ENCODE measurements around the gene ATP6V0A4.

ATP6V0A4 gene

DNA sequence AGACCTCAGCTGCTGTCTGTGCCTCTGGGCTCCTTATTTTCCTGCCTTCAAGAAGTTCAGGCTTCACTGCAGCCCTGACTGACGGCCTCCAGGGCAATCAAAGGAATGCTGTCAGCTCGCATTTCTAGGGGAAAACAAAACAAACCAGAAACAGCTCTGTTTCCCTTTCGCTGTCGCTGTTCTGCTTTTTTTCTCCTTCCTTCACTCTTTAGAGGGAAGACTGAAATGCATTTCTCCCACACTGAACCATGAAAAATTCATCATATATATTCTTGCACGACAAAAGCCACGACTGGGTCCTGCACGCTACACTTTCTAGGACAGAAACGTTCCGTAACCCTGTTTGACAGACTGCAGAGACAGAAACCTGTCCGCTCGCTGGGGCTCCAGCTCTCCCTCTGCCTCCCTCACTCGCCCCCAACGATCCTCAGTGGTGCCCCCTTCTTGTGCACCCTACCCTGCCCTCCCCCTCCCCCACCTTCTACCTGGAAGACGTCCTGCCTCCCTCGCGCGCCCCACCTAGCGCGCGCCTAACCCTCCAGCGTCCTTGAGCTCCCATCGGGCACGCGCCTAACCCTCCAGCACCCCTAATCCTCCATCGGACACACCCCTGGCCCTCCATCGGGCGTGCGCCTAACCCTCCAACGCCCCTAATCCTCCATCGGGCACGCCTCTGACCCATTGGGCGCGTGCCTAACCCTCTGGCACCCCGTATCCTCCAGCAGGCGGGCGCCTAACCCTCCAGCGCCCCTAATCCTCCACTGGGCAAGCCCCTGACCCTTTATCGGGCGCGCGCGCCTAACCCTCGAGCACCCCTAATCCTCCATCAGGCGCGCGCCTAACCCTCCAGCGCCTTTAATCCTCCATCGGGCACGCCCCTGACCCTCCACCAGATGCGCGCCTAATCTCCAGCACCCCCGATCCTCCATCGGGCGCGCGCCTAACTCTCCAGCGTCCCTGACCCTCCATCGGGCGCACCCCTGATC, 134.0 kb downstream of the ATP6V0A4 start:
- H3K36me3 ChIP-seq (ENCODE audit: control insufficient read depth, insufficient read depth, low read length) = no peaks in the 10 kb centered on the region
- no peaks in the 10 kb centered on the region for H3K4me1 ChIP-seq (ENCODE audit: control insufficient read depth, low read depth, low read length)
- H3K4ac ChIP-seq (ENCODE audit: low read depth, low read length) = no peak overlapping the region
- no peak overlapping the region for H2AK5ac ChIP-seq (ENCODE audit: low read length)
- H3K4me2 ChIP-seq (ENCODE audit: low read length) = peak overlapping the region; percentile 42
- no peak overlapping the region for H4K8ac ChIP-seq (ENCODE audit: low read depth, low read length)
- no peak overlapping the region for H2BK120ac ChIP-seq (ENCODE audit: low read depth, low read length)
- H2BK5ac ChIP-seq (ENCODE audit: low read length) = no peak overlapping the region
- DNase-seq = peak; percentile 88
- peak overlapping the region; percentile 61 for H3K56ac ChIP-seq (ENCODE audit: low read length)
- no peak overlapping the region for H3K27ac ChIP-seq (ENCODE audit: low read depth, low read length)
- no peak overlapping the region for H2BK15ac ChIP-seq (replicated peaks; ENCODE audit: low read depth)
- H3K27me3 ChIP-seq (ENCODE audit: insufficient read depth, low read length, poor library complexity) = no peaks in the 10 kb centered on the region
- H3K79me2 ChIP-seq (ENCODE audit: control insufficient read depth, insufficient read depth, low read length) = no peaks in the 10 kb centered on the region
- no peak overlapping the region for H3K23ac ChIP-seq (ENCODE audit: low read length)
- no CpG with 5 or more reads among the region's 59 CpGs for WGBS (ENCODE audit: extremely low coverage, insufficient coverage, low lambda C conversion rate)
- peak overlapping the region; percentile 69 for H3K9ac ChIP-seq (ENCODE audit: low read length)
- no peak overlapping the region for H4K5ac ChIP-seq (ENCODE audit: low read length)
- H3K18ac ChIP-seq (ENCODE audit: low read length) = peak overlapping the region; percentile 15
- no peaks in the 10 kb centered on the region for H3K79me1 ChIP-seq (ENCODE audit: low read length)
- H3K4me3 ChIP-seq (ENCODE audit: low read length) = peak overlapping the region; percentile 30

- H3K4me3 ChIP-seq (ENCODE audit: low read length) = no peak overlapping the region
- H4K5ac ChIP-seq (ENCODE audit: low read length) = no peak overlapping the region
- H3K4me2 ChIP-seq (ENCODE audit: low read length) = no peak overlapping the region
- no peak overlapping the region for H2BK5ac ChIP-seq (ENCODE audit: low read length)
- no peak overlapping the region for H2AK5ac ChIP-seq (ENCODE audit: low read length)
- no peak overlapping the region for H3K9ac ChIP-seq (ENCODE audit: low read length)
- H2BK15ac ChIP-seq (replicated peaks; ENCODE audit: low read depth) = no peak overlapping the region
- no peak overlapping the region for H3K4ac ChIP-seq (ENCODE audit: low read depth, low read length)
- no peaks in the 10 kb centered on the region for H3K36me3 ChIP-seq (ENCODE audit: control insufficient read depth, insufficient read depth, low read length)
- peak overlapping the region; percentile 6 for H3K18ac ChIP-seq (ENCODE audit: low read length)
- H3K79me2 ChIP-seq (ENCODE audit: control insufficient read depth, insufficient read depth, low read length) = no peaks in the 10 kb centered on the region
- H3K4me1 ChIP-seq (ENCODE audit: control insufficient read depth, low read depth, low read length) = no peaks in the 10 kb centered on the region
- no peak for DNase-seq
- no CpG with 5 or more reads among the region's 6 CpGs for WGBS (ENCODE audit: extremely low coverage, insufficient coverage, low lambda C conversion rate)
- H3K56ac ChIP-seq (ENCODE audit: low read length) = peak overlapping the region; percentile 37
- H3K23ac ChIP-seq (ENCODE audit: low read length) = no peak overlapping the region
- no peak overlapping the region for H4K8ac ChIP-seq (ENCODE audit: low read depth, low read length)
- no peak overlapping the region for H3K27ac ChIP-seq (ENCODE audit: low read depth, low read length)
- H3K27me3 ChIP-seq (ENCODE audit: insufficient read depth, low read length, poor library complexity) = no peaks in the 10 kb centered on the region
- H2BK120ac ChIP-seq (ENCODE audit: low read depth, low read length) = no peak overlapping the region
- no peaks in the 10 kb centered on the region for H3K79me1 ChIP-seq (ENCODE audit: low read length)
These were observed 135.0 kb downstream of the ATP6V0A4 start for GRCh38 chr7:138662991-138663320.

DNA sequence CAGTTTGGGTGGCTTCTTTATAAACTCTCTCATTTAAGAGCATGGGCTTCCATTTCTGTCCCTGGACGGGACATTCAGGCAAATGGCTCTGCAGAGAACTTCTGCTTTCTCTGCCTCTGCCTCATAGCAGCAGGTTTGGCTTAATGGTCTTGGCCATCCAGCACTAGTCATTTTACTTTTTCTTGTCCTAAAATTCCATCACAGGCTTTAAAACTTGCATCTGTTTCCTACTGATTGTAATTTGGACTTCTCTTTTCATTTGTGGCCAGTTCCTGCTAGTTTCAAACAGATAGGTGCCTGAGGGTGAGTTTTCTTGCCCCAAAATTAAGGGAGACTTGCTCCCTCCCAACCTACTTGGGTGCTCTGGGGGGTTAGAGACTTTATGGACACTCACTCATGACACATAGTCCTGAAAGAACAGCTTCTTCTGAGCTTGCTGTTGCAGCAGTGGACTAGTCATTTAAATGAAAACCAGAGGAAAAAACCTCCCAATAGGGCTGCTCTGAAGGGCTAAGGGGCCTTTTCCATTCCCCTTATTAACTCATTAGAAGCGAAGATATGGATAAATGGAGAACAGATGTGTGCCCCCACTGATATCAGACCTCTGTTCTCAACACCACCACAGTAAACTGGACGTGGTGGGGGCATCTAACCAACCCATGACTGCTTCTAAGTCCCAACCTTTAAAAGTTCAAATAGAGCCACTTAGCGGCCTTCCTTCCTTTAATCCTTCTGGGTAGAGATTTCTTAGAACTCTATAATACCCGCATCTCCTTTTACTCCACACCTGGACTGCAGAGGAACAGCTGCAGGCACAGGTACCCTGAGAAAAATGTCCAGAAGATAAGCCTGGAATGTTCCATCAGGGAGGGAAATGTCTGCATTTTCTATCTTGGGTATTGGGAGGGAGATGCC, 135.7 kb downstream of the ATP6V0A4 start:
- Histone ChIP-seq H2AK5ac (ENCODE audit: low read length) (no peak overlapping the region), H3K23ac (ENCODE audit: low read length) (no peak overlapping the region), H2BK120ac (ENCODE audit: low read depth, low read length) (no peak overlapping the region), H3K27me3 (ENCODE audit: insufficient read depth, low read length, poor library complexity) (no peaks in the 10 kb centered on the region), H3K36me3 (ENCODE audit: control insufficient read depth, insufficient read depth, low read length) (no peaks in the 10 kb centered on the region), H3K4me1 (ENCODE audit: control insufficient read depth, low read depth, low read length) (no peaks in the 10 kb centered on the region), H3K4me2 (ENCODE audit: low read length) (no peak overlapping the region), H3K4me3 (ENCODE audit: low read length) (no peak overlapping the region), H4K8ac (ENCODE audit: low read depth, low read length) (no peak overlapping the region), H3K79me2 (ENCODE audit: control insufficient read depth, insufficient read depth, low read length) (no peaks in the 10 kb centered on the region), H3K4ac (ENCODE audit: low read depth, low read length) (no peak overlapping the region), H3K79me1 (ENCODE audit: low read length) (no peaks in the 10 kb centered on the region), H3K9ac (ENCODE audit: low read length) (no peak overlapping the region), H2BK15ac (replicated peaks; ENCODE audit: low read depth) (no peak overlapping the region), H3K27ac (ENCODE audit: low read depth, low read length) (no peak overlapping the region), H4K5ac (ENCODE audit: low read length) (no peak overlapping the region), H3K56ac (ENCODE audit: low read length) (no peak overlapping the region), H2BK5ac (ENCODE audit: low read length) (no peak overlapping the region), H3K18ac (ENCODE audit: low read length) (peak overlapping the region; percentile 6)
- WGBS (ENCODE audit: extremely low coverage, insufficient coverage, low lambda C conversion rate) = no CpG with 5 or more reads among the region's 5 CpGs
- DNase-seq = no peak

GRCh38 chr7:138661069-138661635, 136.8 kb downstream of the ATP6V0A4 start:
- H3K27ac ChIP-seq (ENCODE audit: low read depth, low read length) = no peak overlapping the region
- WGBS (ENCODE audit: extremely low coverage, insufficient coverage, low lambda C conversion rate) = no CpG with 5 or more reads among the region's 9 CpGs
- H2BK120ac ChIP-seq (ENCODE audit: low read depth, low read length) = no peak overlapping the region
- H3K27me3 ChIP-seq (ENCODE audit: insufficient read depth, low read length, poor library complexity) = no peaks in the 10 kb centered on the region
- H4K8ac ChIP-seq (ENCODE audit: low read depth, low read length) = no peak overlapping the region
- no peak overlapping the region for H3K18ac ChIP-seq (ENCODE audit: low read length)
- H3K9ac ChIP-seq (ENCODE audit: low read length) = no peak overlapping the region
- H3K4me1 ChIP-seq (ENCODE audit: control insufficient read depth, low read depth, low read length) = no peaks in the 10 kb centered on the region
- no peak overlapping the region for H2BK5ac ChIP-seq (ENCODE audit: low read length)
- H4K5ac ChIP-seq (ENCODE audit: low read length) = no peak overlapping the region
- no peak overlapping the region for H3K4me3 ChIP-seq (ENCODE audit: low read length)
- H3K56ac ChIP-seq (ENCODE audit: low read length) = no peak overlapping the region
- H3K36me3 ChIP-seq (ENCODE audit: control insufficient read depth, insufficient read depth, low read length) = no peaks in the 10 kb centered on the region
- no peaks in the 10 kb centered on the region for H3K79me1 ChIP-seq (ENCODE audit: low read length)
- no peak overlapping the region for H2AK5ac ChIP-seq (ENCODE audit: low read length)
- H3K79me2 ChIP-seq (ENCODE audit: control insufficient read depth, insufficient read depth, low read length) = no peaks in the 10 kb centered on the region
- H2BK15ac ChIP-seq (replicated peaks; ENCODE audit: low read depth) = no peak overlapping the region
- H3K4me2 ChIP-seq (ENCODE audit: low read length) = no peak overlapping the region
- no peak overlapping the region for H3K4ac ChIP-seq (ENCODE audit: low read depth, low read length)
- no peak overlapping the region for H3K23ac ChIP-seq (ENCODE audit: low read length)
- peak; percentile 60 for DNase-seq

GRCh38 chr7:138658889-138659288, 139.1 kb downstream of the ATP6V0A4 start:
- no peak overlapping the region for H4K5ac ChIP-seq (ENCODE audit: low read length)
- no peak overlapping the region for H2BK120ac ChIP-seq (ENCODE audit: low read depth, low read length)
- no peaks in the 10 kb centered on the region for H3K36me3 ChIP-seq (ENCODE audit: control insufficient read depth, insufficient read depth, low read length)
- no peak overlapping the region for H3K56ac ChIP-seq (ENCODE audit: low read length)
- H2BK15ac ChIP-seq (replicated peaks; ENCODE audit: low read depth) = no peak overlapping the region
- H3K4ac ChIP-seq (ENCODE audit: low read depth, low read length) = no peak overlapping the region
- H3K4me2 ChIP-seq (ENCODE audit: low read length) = no peak overlapping the region
- no peak overlapping the region for H3K4me3 ChIP-seq (ENCODE audit: low read length)
- H3K18ac ChIP-seq (ENCODE audit: low read length) = no peak overlapping the region
- no CpG with 5 or more reads among the region's 4 CpGs for WGBS (ENCODE audit: extremely low coverage, insufficient coverage, low lambda C conversion rate)
- H3K79me1 ChIP-seq (ENCODE audit: low read length) = no peaks in the 10 kb centered on the region
- no peak overlapping the region for H2BK5ac ChIP-seq (ENCODE audit: low read length)
- no peak overlapping the region for H3K23ac ChIP-seq (ENCODE audit: low read length)
- H3K79me2 ChIP-seq (ENCODE audit: control insufficient read depth, insufficient read depth, low read length) = no peaks in the 10 kb centered on the region
- no peak overlapping the region for H4K8ac ChIP-seq (ENCODE audit: low read depth, low read length)
- H3K27ac ChIP-seq (ENCODE audit: low read depth, low read length) = no peak overlapping the region
- H3K9ac ChIP-seq (ENCODE audit: low read length) = no peak overlapping the region
- no peaks in the 10 kb centered on the region for H3K27me3 ChIP-seq (ENCODE audit: insufficient read depth, low read length, poor library complexity)
- H2AK5ac ChIP-seq (ENCODE audit: low read length) = no peak overlapping the region
- DNase-seq = peak; percentile 52
- H3K4me1 ChIP-seq (ENCODE audit: control insufficient read depth, low read depth, low read length) = no peaks in the 10 kb centered on the region

All from mesendoderm (in vitro differentiated cells).